CD4-positive, CD25-positive, alpha-beta regulatory T cell (primary cell): Measurements from ENCODE around the gene BBS12. TPM values are rescaled to one million over a fixed set of nuclear protein-coding genes. Genes with fewer than 3 reads are reported as not detected.
A peak's percentile ranks its signal among the peaks of the same experiment; 100 is the strongest.

Source experiments
- ATAC-seq, 2 donors: fragments of 150-1000 bp; cut with Tn5 transposase; one replicate each; pipeline ENCODE4 v1.10.0; 2021; ENCODE audit warnings: low read depth in 2 of 2, moderate number of reproducible peaks in 2 of 2, moderate library complexity in 1 of 2
- DNase-seq, 3 donors: peaks; one replicate each; pipeline versions ENCODE4 v3.0.0 to v3.0.0-alpha.2; 2012 to 2022; ENCODE audit warnings: mixed read lengths in 1 of 3
- H3K27ac ChIP-seq: one replicate; pipeline ENCODE4 v1.7.0; 2013; ENCODE audit warnings: mild to moderate bottlenecking, low read length; ENCODE audit not compliant: insufficient read depth, poor library complexity, severe bottlenecking
- H3K27me3 ChIP-seq: one replicate; pipeline ENCODE4 v1.7.0; 2013; ENCODE audit warnings: low read length; ENCODE audit not compliant: control insufficient read depth, insufficient read depth
- H3K36me3 ChIP-seq: one replicate; pipeline ENCODE4 v1.7.0; 2013; ENCODE audit warnings: mild to moderate bottlenecking, low read length, moderate library complexity; ENCODE audit not compliant: control insufficient read depth, insufficient read depth
- H3K4me1 ChIP-seq: 2 replicates; pipeline ENCODE4 v1.7.0; 2013; ENCODE audit warnings: mild to moderate bottlenecking, low read length; ENCODE audit not compliant: insufficient read depth, control insufficient read depth, poor library complexity, severe bottlenecking
- H3K4me3 ChIP-seq: one replicate; pipeline ENCODE4 v1.7.0; 2013; ENCODE audit warnings: low read depth, mild to moderate bottlenecking, low read length, moderate library complexity
- H3K9me3 ChIP-seq, 2 experiments: 1 replicate in 1 of 2; 2 replicates in 1 of 2; pipeline ENCODE4 v1.7.0; 2013; ENCODE audit warnings: low read length in 2 of 2, mild to moderate bottlenecking in 1 of 2, moderate library complexity in 1 of 2; ENCODE audit not compliant: control insufficient read depth in 2 of 2
- H3K27ac Mint-ChIP-seq, 3 donors: one replicate each; pipeline ENCODE4 v1.8.0; 2020 to 2022; ENCODE audit warnings: mild to moderate bottlenecking in 3 of 3, mixed read lengths in 3 of 3, moderate library complexity in 2 of 3
- H3K27me3 Mint-ChIP-seq: one replicate; pipeline ENCODE4 v1.8.0; 2022; ENCODE audit warnings: mild to moderate bottlenecking, mixed read lengths
- H3K36me3 Mint-ChIP-seq: one replicate; pipeline ENCODE4 v1.8.0; 2020; ENCODE audit warnings: mixed read lengths
- H3K4me1 Mint-ChIP-seq, 4 donors: one replicate each; pipeline ENCODE4 v1.8.0; 2020 to 2022; ENCODE audit warnings: mixed read lengths in 4 of 4, mild to moderate bottlenecking in 1 of 4
- H3K4me3 Mint-ChIP-seq, 4 donors: one replicate each; pipeline ENCODE4 v1.8.0; 2020 to 2022; ENCODE audit warnings: mild to moderate bottlenecking in 4 of 4, mixed read lengths in 4 of 4, moderate library complexity in 3 of 4
- H3K9me3 Mint-ChIP-seq, 7 donors: one replicate each; pipeline ENCODE4 v1.8.0; 2020 to 2022; ENCODE audit warnings: mixed read lengths in 7 of 7, mild to moderate bottlenecking in 3 of 7, moderate library complexity in 2 of 7
- polyA plus RNA-seq, 4 donors: library from polyadenylated mRNA; unstranded; fragments of 300-500 nt; fragmentation: Illumina TruSeq; gene quantifications; one replicate each; pipeline ENCODE4 v1.2.3, GENCODE V29; 2021
- total RNA-seq: library from RNA; stranded (reverse); gene quantifications from one replicate; pipeline ENCODE4 v1.2.3, GENCODE V29; 2022

Gene BBS12
- total and polyA plus RNA-seq, 5 donors from 2014 or later, result 1.2 to 2.8 (median 1.7) TPM

DNA sequence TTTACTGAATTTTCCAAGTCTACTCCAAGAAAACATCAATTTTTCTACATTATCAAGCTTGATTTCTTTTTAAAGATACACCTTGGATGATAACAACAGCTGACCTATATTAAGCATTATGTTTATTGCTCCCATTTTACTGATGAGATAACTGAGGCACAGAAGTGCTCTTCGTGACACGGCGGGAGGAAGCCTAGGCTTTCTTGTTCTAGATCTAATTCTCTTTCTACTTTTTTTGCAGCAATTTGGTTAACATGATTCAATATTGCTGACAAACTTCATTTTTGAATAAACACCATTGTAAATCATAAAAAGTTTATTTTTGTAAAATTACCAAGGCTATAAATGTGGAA, 33.8 kb downstream of the BBS12 start:
- H3K9me3 ChIP-seq, result no peaks in the 10 kb centered on the region
- Mint-ChIP-seq H3K4me3 (no peak overlapping the region), H3K9me3 (no peaks in the 10 kb centered on the region), H3K36me3 (no peaks in the 10 kb centered on the region), H3K27me3 (peaks cover 21% of the 10 kb centered on the region), H3K27ac (no peak overlapping the region), H3K4me1 (peaks cover 0 to 6% (median 1%) of the 10 kb centered on the region in 4 donors)
- DNase-seq (no peak), ATAC-seq (no peak)
- H3K27me3 ChIP-seq, result no peaks in the 10 kb centered on the region
- no peaks in the 10 kb centered on the region for H3K36me3 ChIP-seq
- H3K4me1 ChIP-seq, result no peaks in the 10 kb centered on the region
- H3K27ac ChIP-seq, result no peak overlapping the region
- H3K4me3 ChIP-seq, result no peak overlapping the region

DNA sequence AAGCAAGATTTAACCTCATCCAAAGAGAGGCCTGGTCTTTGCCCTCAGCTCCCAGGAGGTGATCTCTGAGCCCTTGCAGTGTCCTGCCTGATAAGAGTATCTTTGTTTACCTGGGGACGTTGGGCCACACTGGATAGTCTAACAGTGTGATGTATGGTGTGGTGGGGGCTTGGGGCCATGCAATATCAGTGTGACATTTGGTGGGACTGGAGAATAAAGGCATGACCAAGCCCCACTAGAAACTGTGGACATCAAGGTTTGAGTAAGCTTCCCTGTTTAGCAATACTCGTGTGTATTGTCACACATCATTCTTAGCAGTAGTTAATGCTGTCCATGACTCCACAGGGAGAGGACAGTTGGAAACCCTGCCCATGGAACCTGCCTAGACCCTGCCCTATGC, 34.4 kb downstream of the BBS12 start:
- Histone ChIP-seq H3K27ac (no peak overlapping the region), H3K27me3 (peaks cover 3% of the 10 kb centered on the region), H3K4me3 (no peak overlapping the region), H3K4me1 (no peaks in the 10 kb centered on the region), H3K36me3 (no peaks in the 10 kb centered on the region), H3K9me3 (no peaks in the 10 kb centered on the region)
- H3K9me3 Mint-ChIP-seq, result no peaks in the 10 kb centered on the region
- no peak overlapping the region for H3K27ac Mint-ChIP-seq
- H3K4me3 Mint-ChIP-seq, result no peak overlapping the region
- H3K4me1 Mint-ChIP-seq, result peaks cover 0 to 6% (median 1%) of the 10 kb centered on the region in 4 donors
- no peaks in the 10 kb centered on the region for H3K36me3 Mint-ChIP-seq
- H3K27me3 Mint-ChIP-seq, result peaks cover 21% of the 10 kb centered on the region
- ATAC-seq (no peak), DNase-seq (no peak)

DNA sequence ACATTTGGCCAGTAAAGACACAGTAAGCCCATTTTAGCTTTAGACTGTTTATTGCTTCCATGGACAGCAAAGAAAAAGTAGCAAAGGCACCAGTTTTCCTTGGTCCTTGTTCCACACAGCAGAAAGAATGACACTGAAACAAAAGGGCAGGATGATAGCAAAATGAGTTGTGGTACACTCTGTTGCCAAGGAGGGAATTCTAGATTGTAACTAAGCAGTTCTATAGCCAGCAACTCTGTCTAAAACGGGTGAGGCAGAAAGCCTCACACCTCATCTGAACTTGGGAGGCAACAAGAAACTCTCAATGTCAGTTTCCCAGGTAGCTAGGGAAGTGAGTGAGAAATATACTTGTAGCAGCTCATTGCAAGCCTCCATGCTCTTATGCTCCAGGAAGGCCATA, 39.2 kb downstream of the BBS12 start:
- Histone ChIP-seq H3K9me3 (no peaks in the 10 kb centered on the region), H3K27me3 (peaks cover 7% of the 10 kb centered on the region), H3K4me3 (no peak overlapping the region), H3K27ac (no peak overlapping the region), H3K36me3 (no peaks in the 10 kb centered on the region), H3K4me1 (no peaks in the 10 kb centered on the region)
- peaks cover 11% of the 10 kb centered on the region for H3K27me3 Mint-ChIP-seq
- H3K27ac Mint-ChIP-seq, result no peak overlapping the region
- H3K36me3 Mint-ChIP-seq, result no peaks in the 10 kb centered on the region
- no peaks in the 10 kb centered on the region for H3K4me1 Mint-ChIP-seq
- H3K4me3 Mint-ChIP-seq, result no peak overlapping the region
- ATAC-seq, result no peak
- DNase-seq, result no peak
- no peaks in the 10 kb centered on the region for H3K9me3 Mint-ChIP-seq

DNA sequence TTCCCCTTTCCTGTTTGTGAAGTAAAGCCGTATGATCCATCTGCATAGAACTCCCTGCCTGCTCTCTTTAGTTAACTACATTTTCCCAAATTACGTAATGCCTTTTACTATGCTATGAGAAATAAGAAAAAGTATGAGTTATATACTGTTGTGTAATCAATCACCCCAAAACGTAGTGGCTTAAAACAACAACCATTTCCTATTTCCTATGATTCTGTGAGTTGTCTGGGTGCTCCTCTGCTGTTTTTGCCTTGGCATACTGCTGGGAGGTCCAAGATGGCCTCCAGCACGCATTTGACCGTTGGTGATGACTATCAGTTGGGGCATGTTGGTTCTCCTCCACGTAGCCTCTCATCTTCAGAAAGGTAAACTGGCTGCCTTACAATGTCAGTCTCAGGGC, 39.8 kb downstream of the BBS12 start:
- no peaks in the 10 kb centered on the region for H3K4me1 Mint-ChIP-seq
- H3K27me3 Mint-ChIP-seq, result peaks cover 11% of the 10 kb centered on the region
- no peak overlapping the region for H3K4me3 ChIP-seq
- H3K27me3 ChIP-seq, result peaks cover 7% of the 10 kb centered on the region
- no peak overlapping the region for H3K4me3 Mint-ChIP-seq
- no peak overlapping the region for H3K27ac Mint-ChIP-seq
- no peaks in the 10 kb centered on the region for H3K9me3 Mint-ChIP-seq
- no peaks in the 10 kb centered on the region for H3K4me1 ChIP-seq
- no peak overlapping the region for H3K27ac ChIP-seq
- DNase-seq, result no peak
- H3K36me3 Mint-ChIP-seq, result no peaks in the 10 kb centered on the region
- H3K36me3 ChIP-seq, result no peaks in the 10 kb centered on the region
- H3K9me3 ChIP-seq, result no peaks in the 10 kb centered on the region
- no peak for ATAC-seq

DNA sequence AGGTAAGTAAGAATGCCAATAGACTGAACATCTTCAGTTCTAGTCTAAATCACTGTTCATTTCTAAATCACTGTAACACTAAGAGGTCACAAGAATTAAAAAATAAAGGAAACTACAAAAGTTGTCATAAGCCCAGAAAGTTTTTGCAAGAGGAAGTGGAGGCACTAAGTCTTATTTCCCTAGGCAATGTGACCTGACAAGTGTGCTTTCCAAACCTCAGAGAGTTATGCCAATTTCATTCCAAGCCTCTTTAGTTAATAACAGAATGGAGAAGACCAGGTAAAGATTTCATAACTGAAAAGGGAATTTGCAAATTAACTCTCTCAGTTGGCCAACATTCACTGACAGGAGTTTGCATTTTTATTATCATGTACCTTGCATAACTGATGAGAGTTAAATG, 40.5 kb downstream of the BBS12 start:
- Histone ChIP-seq H3K27me3 (peaks cover 7% of the 10 kb centered on the region), H3K36me3 (no peaks in the 10 kb centered on the region), H3K4me3 (no peak overlapping the region), H3K27ac (no peak overlapping the region), H3K4me1 (no peaks in the 10 kb centered on the region), H3K9me3 (no peaks in the 10 kb centered on the region)
- Mint-ChIP-seq H3K27me3 (peaks cover 11% of the 10 kb centered on the region), H3K36me3 (no peaks in the 10 kb centered on the region), H3K27ac (no peak overlapping the region), H3K9me3 (no peaks in the 10 kb centered on the region), H3K4me3 (no peak overlapping the region), H3K4me1 (no peaks in the 10 kb centered on the region)
- ATAC-seq (no peak), DNase-seq (no peak)

DNA sequence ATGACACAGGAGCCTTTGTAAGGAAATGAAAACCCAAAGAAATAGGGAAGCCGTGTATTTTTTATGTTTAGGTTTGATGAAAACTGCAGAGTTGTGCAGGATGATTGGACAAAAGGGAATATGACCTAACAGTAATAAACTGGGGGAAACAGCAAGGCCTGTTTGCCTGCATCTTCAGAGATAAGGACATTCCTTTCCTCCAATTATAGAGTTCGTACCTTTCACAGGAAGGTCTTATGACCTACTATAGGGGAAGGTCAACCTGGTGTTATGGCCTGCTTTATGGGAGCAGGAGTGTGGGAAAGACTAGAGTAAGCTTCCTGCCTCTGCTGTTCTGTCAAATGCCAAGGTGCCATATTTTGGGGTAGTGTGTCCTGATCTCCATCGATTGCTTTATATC, 42.5 kb downstream of the BBS12 start:
- ATAC-seq (no peak), DNase-seq (no peak)
- Mint-ChIP-seq H3K9me3 (no peaks in the 10 kb centered on the region), H3K27ac (no peak overlapping the region), H3K4me1 (no peaks in the 10 kb centered on the region), H3K36me3 (no peaks in the 10 kb centered on the region), H3K27me3 (peaks cover 11% of the 10 kb centered on the region), H3K4me3 (no peak overlapping the region)
- Histone ChIP-seq H3K4me1 (no peaks in the 10 kb centered on the region), H3K4me3 (no peak overlapping the region), H3K27me3 (peaks cover 7% of the 10 kb centered on the region), H3K27ac (no peak overlapping the region), H3K9me3 (no peaks in the 10 kb centered on the region), H3K36me3 (no peaks in the 10 kb centered on the region)

DNA sequence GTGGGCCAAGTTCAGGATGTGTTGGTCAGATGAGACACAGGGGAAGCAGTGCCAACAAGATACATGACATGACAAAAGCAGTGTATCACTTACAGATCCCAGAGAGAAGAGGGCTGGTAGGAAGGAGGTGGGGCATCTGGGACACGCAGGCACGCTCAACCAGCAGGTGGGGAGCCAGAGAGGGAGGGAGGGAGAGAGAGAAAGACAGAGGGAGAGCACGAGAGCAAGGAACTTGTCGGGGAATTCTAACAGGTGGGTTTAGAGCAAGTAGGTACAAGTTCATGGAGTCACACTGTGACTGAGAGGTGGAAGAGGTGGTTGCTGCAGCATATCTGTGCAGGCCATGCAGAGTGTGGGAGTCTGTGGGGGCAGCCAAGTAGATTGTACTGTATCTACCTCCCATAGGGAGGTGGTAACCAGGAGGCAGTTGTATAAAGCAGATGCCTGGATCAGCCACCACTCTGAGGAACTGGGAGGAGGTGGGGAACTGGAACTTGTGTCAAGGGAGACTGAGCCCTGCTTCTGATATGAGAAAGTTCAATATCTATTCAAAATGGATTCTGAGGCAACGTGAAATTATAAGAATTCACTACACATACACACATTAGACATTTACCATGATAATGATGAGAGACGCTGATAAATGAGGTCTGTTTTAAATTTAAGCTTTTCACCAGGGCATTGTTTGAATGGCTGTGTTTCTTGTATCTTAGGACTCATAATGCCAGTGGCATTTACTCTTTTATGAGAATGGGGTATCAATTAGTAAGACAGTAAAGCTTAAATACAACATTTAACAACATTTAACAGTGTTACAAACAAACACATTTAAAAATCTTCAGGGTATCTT, 43.7 kb downstream of the BBS12 start:
- ATAC-seq, result no peak
- H3K27ac ChIP-seq, result no peak overlapping the region
- Mint-ChIP-seq H3K27ac (peak overlapping the region in 1 of 3 donors; percentile 63), H3K9me3 (peaks cover 0 to 1% (median 0%) of the 10 kb centered on the region in 7 donors), H3K4me1 (no peaks in the 10 kb centered on the region), H3K36me3 (no peaks in the 10 kb centered on the region), H3K4me3 (no peak overlapping the region), H3K27me3 (peaks cover 12% of the 10 kb centered on the region)
- H3K9me3 ChIP-seq, result no peaks in the 10 kb centered on the region
- no peaks in the 10 kb centered on the region for H3K36me3 ChIP-seq
- no peak overlapping the region for H3K4me3 ChIP-seq
- peaks cover 9% of the 10 kb centered on the region for H3K27me3 ChIP-seq
- DNase-seq, result no peak
- H3K4me1 ChIP-seq, result no peaks in the 10 kb centered on the region

DNA sequence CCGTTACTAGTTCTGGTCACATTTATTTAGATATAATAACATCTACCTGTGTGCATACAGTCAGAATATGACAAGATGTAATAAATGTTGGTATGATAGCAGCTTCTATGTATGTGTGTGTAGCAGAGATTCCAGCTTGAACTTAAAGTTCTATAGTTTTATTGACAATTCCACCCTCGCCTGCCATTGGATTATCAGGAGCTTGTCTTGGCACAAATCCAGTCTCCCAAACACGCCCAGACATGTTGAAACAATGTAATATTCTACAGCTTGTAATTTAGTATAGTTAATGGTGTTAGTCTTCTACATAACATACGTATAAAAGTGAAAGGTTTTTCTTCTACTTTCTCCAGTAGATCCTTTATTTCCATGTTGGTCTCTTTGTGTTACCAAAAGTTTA, 44.4 kb downstream of the BBS12 start:
- no peak overlapping the region for H3K4me3 ChIP-seq
- Mint-ChIP-seq H3K4me1 (no peaks in the 10 kb centered on the region), H3K4me3 (no peak overlapping the region), H3K36me3 (no peaks in the 10 kb centered on the region), H3K27ac (no peak overlapping the region), H3K9me3 (peaks cover 0 to 1% (median 0%) of the 10 kb centered on the region in 7 donors), H3K27me3 (peaks cover 13% of the 10 kb centered on the region)
- H3K4me1 ChIP-seq, result no peaks in the 10 kb centered on the region
- DNase-seq, result no peak
- no peak for ATAC-seq
- no peaks in the 10 kb centered on the region for H3K9me3 ChIP-seq
- no peak overlapping the region for H3K27ac ChIP-seq
- H3K36me3 ChIP-seq, result no peaks in the 10 kb centered on the region
- peaks cover 10% of the 10 kb centered on the region for H3K27me3 ChIP-seq
